HepG2 (cell line): ENCODE results near the gene CD248. TPM values are rescaled to one million over a fixed set of nuclear protein-coding genes. Genes with fewer than 3 reads are reported as not detected.

Experiments used
- ATF7-NPFF ChIP-seq: sonication (generic); formaldehyde crosslinking; IDR thresholded peaks from 2 replicates; pipeline ENCODE4 v1.8.1; 2023; ENCODE audit warnings: mild to moderate bottlenecking, low read depth, missing genetic modification reagents, moderate library complexity
- ATRX ChIP-seq: sonication (generic); formaldehyde crosslinking; IDR thresholded peaks from 2 replicates; pipeline ENCODE4 v1.4.0; 2020; ENCODE audit warnings: missing genetic modification reagents, borderline replicate concordance
- DDIT3 ChIP-seq: sonication (generic); formaldehyde crosslinking; IDR thresholded peaks from 2 replicates; pipeline ENCODE4 v1.4.0; 2020; ENCODE audit warnings: mild to moderate bottlenecking, missing genetic modification reagents
- FOXK2 ChIP-seq: fragments of 450-650 bp; IDR thresholded peaks from 2 replicates; pipeline ENCODE4 v1.6.1; 2016
- GPN1 ChIP-seq: sonication (generic); formaldehyde crosslinking; IDR thresholded peaks from 2 replicates; pipeline ENCODE4 v1.5.1; 2020; ENCODE audit warnings: missing genetic modification reagents, borderline replicate concordance
- HOXD1 ChIP-seq: sonication (generic); formaldehyde crosslinking; IDR thresholded peaks from 2 replicates; pipeline ENCODE4 v1.5.0; 2020; ENCODE audit warnings: missing genetic modification reagents
- SNAI1 ChIP-seq: sonication (generic); formaldehyde crosslinking; IDR thresholded peaks from 2 replicates; pipeline ENCODE4 v1.5.0; 2020; ENCODE audit warnings: mild to moderate bottlenecking, missing genetic modification reagents, borderline replicate concordance
- ZFY ChIP-seq: sonication (generic); formaldehyde crosslinking; IDR thresholded peaks from 2 replicates; pipeline ENCODE4 v1.4.0; 2020; ENCODE audit warnings: missing genetic modification reagents
- ZHX2 ChIP-seq, 2 experiments: sonication (generic) in 1 of 2; formaldehyde crosslinking in 1 of 2; IDR thresholded peaks; 2 replicates each; pipeline versions ENCODE4 v1.6.1 to v1.9.0; 2014 to 2022; ENCODE audit warnings: antibody characterized with exemption in 1 of 2, borderline replicate concordance in 1 of 2, inconsistent platforms in 1 of 2, low read depth in 1 of 2, missing genetic modification reagents in 1 of 2
- ZNF143 ChIP-seq: sonication (generic); formaldehyde crosslinking; IDR thresholded peaks from 2 replicates; pipeline ENCODE4 v1.4.0; 2020; ENCODE audit warnings: missing genetic modification reagents
- ZNF292 ChIP-seq: sonication (generic); formaldehyde crosslinking; IDR thresholded peaks from 2 replicates; pipeline ENCODE4 v1.8.1; 2022; ENCODE audit warnings: mild to moderate bottlenecking, low read depth, missing genetic modification reagents, borderline replicate concordance
- ZNF468 ChIP-seq: sonication (generic); formaldehyde crosslinking; IDR thresholded peaks from 2 replicates; pipeline ENCODE4 v1.8.0; 2022; ENCODE audit warnings: mild to moderate bottlenecking, moderate library complexity, missing genetic modification reagents
- ZNF609 ChIP-seq: sonication (generic); formaldehyde crosslinking; IDR thresholded peaks from 2 replicates; pipeline ENCODE4 v1.4.0; 2020; ENCODE audit warnings: mild to moderate bottlenecking, missing genetic modification reagents, borderline replicate concordance
- ZNF749 ChIP-seq: sonication (generic); formaldehyde crosslinking; IDR thresholded peaks from 2 replicates; pipeline ENCODE4 v1.8.0; 2022; ENCODE audit warnings: mild to moderate bottlenecking, missing genetic modification reagents, moderate library complexity, borderline replicate concordance
- ZSCAN25 ChIP-seq: sonication (generic); formaldehyde crosslinking; IDR thresholded peaks from 2 replicates; pipeline ENCODE4 v1.8.0; 2022; ENCODE audit warnings: mild to moderate bottlenecking, missing genetic modification reagents
- polyA plus RNA-seq, 8 experiments: library from polyadenylated mRNA; depleted of rRNA in 3 of 8; stranded (reverse) in 7 of 8; unstranded in 1 of 8; fragments of >200 nt; fragmentation: Illumina TruSeq in 4 of 8; extraction: Trizol in 4 of 8; gene quantifications; 2 replicates each; pipeline versions ENCODE4 v1.2.1 to v1.2.3, GENCODE V29; 2011 to 2016; ENCODE audit warnings: low read depth in 4 of 8, missing spikeins in 1 of 8, mixed read lengths in 1 of 8; ENCODE audit not compliant: insufficient read depth in 1 of 8
- total RNA-seq, 5 experiments: library from RNA; depleted of rRNA; stranded (reverse); fragments of >200 nt; fragmentation: Illumina TruSeq; extraction: Trizol; gene quantifications; 2 replicates each; pipeline ENCODE4 v1.2.3, GENCODE V29; 2016; ENCODE audit warnings: low read depth in 1 of 5

CD248 gene
- total and polyA plus RNA-seq, 2 of the 13 experiments (the other 11 are each of a cell fraction or from before 2014, with no cell fraction given) = 0.25 to 0.35 TPM

GRCh38 chr11:66268952-66269905 is 47.6 kb downstream of the CD248 start (continued):
- TF ChIP-seq ZHX2 (IDR thresholded peaks at IDR 0.05; ENCODE audit: low read depth) (no peak), ZHX2 (CRISPR knock-in tag; IDR thresholded peaks at IDR 0.05; ENCODE audit: borderline replicate concordance) (no peak), ZNF468 (CRISPR knock-in tag) (no peak), ZNF292 (CRISPR knock-in tag) (no peak), HOXD1 (CRISPR knock-in tag) (no peak), ZSCAN25 (CRISPR knock-in tag) (no peak), ZNF749 (CRISPR knock-in tag) (no peak), GPN1 (CRISPR knock-in tag) (no peak), ATRX (CRISPR knock-in tag) (no peak), ZFY (peak; percentile 6; the same call in 1 of the 2 replicates), ZNF609 (CRISPR knock-in tag) (no peak), ZNF143 (CRISPR knock-in tag) (no peak), SNAI1 (CRISPR knock-in tag) (peak; percentile 41; the same call in 1 of the 2 replicates), FOXK2 (no peak), ATF7-NPFF (CRISPR knock-in tag) (no peak), DDIT3 (CRISPR knock-in tag) (no peak)
